HL-60 (cell line): ENCODE data around the gene SORCS2.

Source experiments
- DNase-seq, 2 experiments: peaks; one replicate each; pipeline ENCODE4 v3.0.0-alpha.2; 2010 to 2020; ENCODE audit warnings: low read depth in 1 of 2, low spot score in 1 of 2
- H3K27ac ChIP-seq: fragments of 250-450 bp; sonication (Bioruptor Pico); replicated peaks from 2 replicates; pipeline ENCODE4 v1.5.1; 2020; ENCODE audit warnings: mild to moderate bottlenecking, moderate library complexity
- H3K27me3 ChIP-seq: fragments of 250-450 bp; sonication (Bioruptor Pico); 2 replicates; pipeline ENCODE4 v1.5.1; 2021; ENCODE audit warnings: mild to moderate bottlenecking, moderate library complexity; ENCODE audit not compliant: insufficient read depth, poor library complexity, severe bottlenecking
- H3K4me3 ChIP-seq: replicated peaks from 2 replicates; pipeline ENCODE4 v1.5.1; 2011; ENCODE audit warnings: mild to moderate bottlenecking, control low read depth, low read length; ENCODE audit not compliant: insufficient read depth
- CTCF ChIP-seq: IDR thresholded peaks from one replicate; pipeline ENCODE4 v1.5.1; 2011; ENCODE audit warnings: low read length, control low read depth, inconsistent platforms; ENCODE audit not compliant: insufficient read depth
- GABPA ChIP-seq: IDR thresholded peaks from 2 replicates; pipeline ENCODE4 v1.6.1; 2012; ENCODE audit warnings: low read depth
- POLR2AphosphoS5 ChIP-seq: IDR thresholded peaks from 2 replicates; pipeline ENCODE4 v1.6.1; 2012; ENCODE audit warnings: low read depth
- REST ChIP-seq: IDR thresholded peaks from 2 replicates; pipeline ENCODE4 v1.6.1; 2012; ENCODE audit warnings: low read depth; ENCODE audit not compliant: insufficient replicate concordance
- SPI1 ChIP-seq: IDR thresholded peaks from 2 replicates; pipeline ENCODE4 v1.6.1; 2012; ENCODE audit warnings: low read depth, mild to moderate bottlenecking, borderline replicate concordance

SORCS2 gene

GRCh38 chr4:7487998-7488671 is 295.8 kb downstream of the SORCS2 start:
- DNase-seq: no peak
- no peaks in the 10 kb centered on the region for H3K27me3 ChIP-seq
- no peak overlapping the region for H3K4me3 ChIP-seq
- TF ChIP-seq REST: no peak
- no peak for TF ChIP-seq CTCF
- TF ChIP-seq POLR2AphosphoS5: no peak
- TF ChIP-seq SPI1: no peak
- TF ChIP-seq GABPA: no peak
- H3K27ac ChIP-seq: no peak overlapping the region

GRCh38 chr4:7491915-7492314 is 299.6 kb downstream of the SORCS2 start:
- Histone ChIP-seq H3K27me3 (no peaks in the 10 kb centered on the region), H3K27ac (no peak overlapping the region), H3K4me3 (no peak overlapping the region)
- TF ChIP-seq REST: no peak
- TF ChIP-seq SPI1: no peak
- TF ChIP-seq POLR2AphosphoS5: no peak
- no peak for TF ChIP-seq CTCF
- DNase-seq: no peak

DNA sequence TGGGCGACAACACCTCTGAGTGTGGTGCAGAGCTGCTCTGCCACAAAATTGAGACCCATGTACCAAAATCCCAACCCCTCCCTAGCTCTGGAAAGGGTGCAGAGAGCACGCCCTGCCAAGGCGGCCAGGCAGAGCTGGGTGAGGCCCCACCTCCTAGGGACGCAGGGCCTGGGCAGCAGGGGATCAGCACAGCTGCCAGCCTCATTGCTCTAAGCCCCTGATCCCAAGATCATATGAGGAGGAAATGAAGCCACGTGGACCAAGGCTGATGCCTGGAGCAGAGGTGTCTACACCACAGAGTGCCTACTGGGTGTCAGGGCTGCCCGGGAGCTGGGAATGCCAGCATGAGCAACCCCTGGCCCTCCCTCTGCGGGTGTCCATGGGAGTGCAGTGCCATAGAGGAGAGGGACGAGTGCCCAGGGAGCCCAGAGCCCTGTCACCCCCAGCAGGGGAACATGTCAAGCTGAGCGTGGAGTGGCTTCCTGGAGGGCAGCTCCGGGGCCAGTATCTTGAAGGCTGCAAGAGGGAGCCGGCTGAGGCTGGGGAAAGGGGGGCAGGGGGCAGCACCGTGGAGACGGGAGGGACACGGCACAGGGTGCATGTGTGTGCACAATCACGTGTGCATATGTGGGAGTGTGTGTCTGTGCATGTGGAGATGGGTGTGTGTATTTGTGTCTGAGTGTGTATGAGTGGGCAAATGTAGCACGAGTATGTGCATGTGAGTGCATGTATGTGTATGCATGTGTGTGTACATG is 306.3 kb downstream of the SORCS2 start:
- H3K4me3 ChIP-seq: no peak overlapping the region
- TF ChIP-seq GABPA (no peak), CTCF (no peak), SPI1 (no peak), REST (no peak), POLR2AphosphoS5 (no peak)
- no peak overlapping the region for H3K27ac ChIP-seq
- DNase-seq: no peak
- H3K27me3 ChIP-seq: peaks cover 2% of the 10 kb centered on the region
